ENCODE measurements around the gene CCL8.

The CCL8 gene

GRCh38 chr17:34303606-34304005 lies 15.6 kb upstream of the CCL8 start:
- no peak for TF ChIP-seq CTCF (conservative IDR thresholded peaks at IDR 0.05)
- H3K27ac ChIP-seq, result no peak overlapping the region

GRCh38 chr17:34305061-34305460 lies 14.2 kb upstream of the CCL8 start:
- TF ChIP-seq CTCF (conservative IDR thresholded peaks at IDR 0.05), result no peak
- H3K27ac ChIP-seq, result no peak overlapping the region

- TF ChIP-seq CTCF (conservative IDR thresholded peaks at IDR 0.05), result no peak
- no peak overlapping the region for H3K27ac ChIP-seq
These were observed 13.6 kb upstream of the CCL8 start for GRCh38 chr17:34305606-34306005.

GRCh38 chr17:34306466-34306865 lies 12.8 kb upstream of the CCL8 start:
- no peak overlapping the region for H3K27ac ChIP-seq
- peak; percentile 59 for TF ChIP-seq CTCF (conservative IDR thresholded peaks at IDR 0.05)

GRCh38 chr17:34307110-34307509 lies 12.1 kb upstream of the CCL8 start:
- H3K27ac ChIP-seq, result no peak overlapping the region
- TF ChIP-seq CTCF (conservative IDR thresholded peaks at IDR 0.05), result no peak

GRCh38 chr17:34308371-34308770 lies 10.9 kb upstream of the CCL8 start:
- no peak overlapping the region for H3K27ac ChIP-seq
- TF ChIP-seq CTCF (conservative IDR thresholded peaks at IDR 0.05), result no peak

- TF ChIP-seq CTCF (conservative IDR thresholded peaks at IDR 0.05), result no peak
- H3K27ac ChIP-seq, result no peak overlapping the region
These were observed 7.9 kb upstream of the CCL8 start for GRCh38 chr17:34311291-34311690.

- no peak overlapping the region for H3K27ac ChIP-seq
- no peak for TF ChIP-seq CTCF (conservative IDR thresholded peaks at IDR 0.05)
These were observed 7.2 kb upstream of the CCL8 start for GRCh38 chr17:34312080-34312479.

Data from VCaP (cell line).